SK-N-SH (cell line): Measurements from ENCODE around the gene CACFD1. TPM values are rescaled to one million over a fixed set of nuclear protein-coding genes. Genes with fewer than 3 reads are reported as not detected.
A peak's percentile ranks its signal among the peaks of the same experiment; 100 is the strongest.

Source experiments
- CTCF ChIA-PET: fragments of 300-600, 350-600 bp; formaldehyde crosslinking; extraction: SDS; loops from one replicate; lab custom pipeline; 2021; lab: Yijun Ruan, JAX
- POLR2A ChIA-PET: fragments of 350-600 bp; sonication (Branson Sonifier 250); formaldehyde crosslinking; extraction: SDS; loops from one replicate; lab custom pipeline; 2020; ENCODE audit warnings: antibody characterized with exemption, inconsistent platforms; lab: Yijun Ruan, JAX
- DNase-seq: peaks from one replicate; pipeline ENCODE4 v3.0.0; 2012
- H2AFZ ChIP-seq: fragments of 200-600 bp; sonication (generic); 2 replicates; pipeline ENCODE4 v1.8.1; 2016; ENCODE audit warnings: antibody characterized with exemption, mild to moderate bottlenecking, low read depth
- H3F3A ChIP-seq: fragments of 200-600 bp; sonication (generic); replicated peaks from 2 replicates; pipeline ENCODE3; 2016; ENCODE audit warnings: antibody characterized with exemption, mild to moderate bottlenecking; ENCODE audit not compliant: insufficient read depth
- H3K27ac ChIP-seq, 2 experiments: fragments of 200-500 bp in 1 of 2; fragments of 200-600 bp in 1 of 2; sonication (Bioruptor generic) in 1 of 2; sonication (generic), shearing (Covaris generic) in 1 of 2; 2 replicates each; pipeline versions ENCODE4 v1.5.1 to v1.6.1; 2014 to 2016; ENCODE audit warnings: low read depth in 2 of 2, inconsistent platforms in 1 of 2, low read length in 1 of 2, mild to moderate bottlenecking in 1 of 2, mixed read lengths in 1 of 2
- H3K27me3 ChIP-seq: fragments of 200-600 bp; sonication (generic), shearing (Covaris generic); 2 replicates; pipeline ENCODE4 v1.6.1; 2016; ENCODE audit warnings: mixed run types; ENCODE audit not compliant: insufficient read depth
- H3K36me3 ChIP-seq, 2 experiments: fragments of 200-500 bp in 1 of 2; fragments of 200-600 bp in 1 of 2; sonication (Bioruptor generic) in 1 of 2; sonication (generic) in 1 of 2; replicated peaks in 1 of 2; 2 replicates each; pipeline versions ENCODE3 to v1.5.1; 2014 to 2016; ENCODE audit warnings: low read length in 1 of 2, mild to moderate bottlenecking in 1 of 2; ENCODE audit not compliant: insufficient read depth in 2 of 2, control insufficient read depth in 1 of 2
- H3K4me1 ChIP-seq, 2 experiments: fragments of 200-500 bp in 1 of 2; fragments of 200-600 bp in 1 of 2; sonication (Bioruptor generic) in 1 of 2; sonication (generic), shearing (Covaris generic) in 1 of 2; 2 replicates each; pipeline versions ENCODE4 v1.5.1 to v1.6.1; 2014 to 2016; ENCODE audit warnings: low read depth in 1 of 2, low read length in 1 of 2, mixed run types in 1 of 2; ENCODE audit not compliant: insufficient read depth in 2 of 2, control insufficient read depth in 1 of 2
- H3K4me2 ChIP-seq: fragments of 200-600 bp; sonication (generic), shearing (Covaris generic); 2 replicates; pipeline ENCODE4 v1.6.1; 2017; ENCODE audit warnings: mixed run types
- H3K4me3 ChIP-seq, 2 experiments: fragments of 200-500 bp in 1 of 2; fragments of 200-600 bp in 1 of 2; sonication (Bioruptor generic) in 1 of 2; sonication (generic), shearing (Covaris generic) in 1 of 2; 2 replicates each; pipeline versions ENCODE4 v1.5.1 to v1.8.1; 2014 to 2016; ENCODE audit warnings: low read depth in 2 of 2, inconsistent platforms in 1 of 2, low read length in 1 of 2, mild to moderate bottlenecking in 1 of 2, mixed read lengths in 1 of 2, moderate library complexity in 1 of 2
- H3K79me2 ChIP-seq: fragments of 200-600 bp; sonication (generic); 2 replicates; pipeline ENCODE4 v1.8.1; 2017; ENCODE audit warnings: mild to moderate bottlenecking; ENCODE audit not compliant: insufficient read depth
- H3K9ac ChIP-seq: fragments of 200-600 bp; sonication (generic); 2 replicates; pipeline ENCODE4 v1.6.1; 2017; ENCODE audit warnings: mixed run types
- H3K9me2 ChIP-seq: fragments of 200-600 bp; sonication (generic); 2 replicates; pipeline ENCODE4 v1.6.1; 2017; ENCODE audit warnings: mixed run types
- H3K9me3 ChIP-seq: fragments of 200-600 bp; sonication (generic); 2 replicates; pipeline ENCODE4 v1.6.1; 2017; ENCODE audit warnings: mixed run types, mild to moderate bottlenecking, moderate library complexity
- H4K20me1 ChIP-seq: fragments of 200-600 bp; sonication (generic); 2 replicates; pipeline ENCODE4 v1.6.1; 2017; ENCODE audit warnings: mild to moderate bottlenecking, mixed run types; ENCODE audit not compliant: insufficient read depth
- CHD2 ChIP-seq: fragments of 150-350 bp; IDR thresholded peaks from 2 replicates; pipeline ENCODE4 v1.6.1; 2018; ENCODE audit warnings: low read length; ENCODE audit not compliant: partially characterized antibody
- EP300 ChIP-seq, 2 experiments: IDR thresholded peaks; 2 replicates each; pipeline versions ENCODE4 v1.4.0 to v1.6.1; 2012; ENCODE audit warnings: borderline replicate concordance in 1 of 2, low read depth in 1 of 2, low read length in 1 of 2
- FOXJ3 ChIP-seq: sonication (generic); formaldehyde crosslinking; IDR thresholded peaks from 2 replicates; pipeline ENCODE4 v1.5.1; 2020; ENCODE audit warnings: mild to moderate bottlenecking, missing genetic modification reagents
- GABPA ChIP-seq: IDR thresholded peaks from 2 replicates; pipeline ENCODE4 v1.4.0; 2012; ENCODE audit warnings: low read depth, mild to moderate bottlenecking
- GATA2 ChIP-seq: sonication (generic); formaldehyde crosslinking; IDR thresholded peaks from 2 replicates; pipeline ENCODE4 v1.5.0; 2020; ENCODE audit warnings: mild to moderate bottlenecking, missing genetic modification reagents
- MEF2A ChIP-seq: IDR thresholded peaks from 2 replicates; pipeline ENCODE4 v1.4.0; 2012; ENCODE audit warnings: low read depth, borderline replicate concordance
- NFIC ChIP-seq: IDR thresholded peaks from 2 replicates; pipeline ENCODE4 v1.4.0; 2012; ENCODE audit warnings: borderline replicate concordance
- PBX3 ChIP-seq: IDR thresholded peaks from 2 replicates; pipeline ENCODE4; 2012
- RAD21 ChIP-seq: IDR thresholded peaks from 2 replicates; pipeline ENCODE4 v1.6.1; 2012; ENCODE audit warnings: mild to moderate bottlenecking, low read length
- RFX5 ChIP-seq: IDR thresholded peaks from 2 replicates; pipeline ENCODE4 v1.6.1; 2012; ENCODE audit warnings: mild to moderate bottlenecking, improper control_type of control experiment, low read length
- SMC3 ChIP-seq: IDR thresholded peaks from 2 replicates; pipeline ENCODE4 v1.6.1; 2012; ENCODE audit warnings: low read depth, low read length, improper control_type of control experiment
- TAF1 ChIP-seq: IDR thresholded peaks from 2 replicates; pipeline ENCODE4 v1.6.1; 2012; ENCODE audit warnings: low read depth, mild to moderate bottlenecking, low read length, moderate library complexity, borderline replicate concordance
- TEAD4 ChIP-seq: IDR thresholded peaks from 2 replicates; pipeline ENCODE4 v1.4.0; 2012; ENCODE audit warnings: mild to moderate bottlenecking, borderline replicate concordance; ENCODE audit not compliant: insufficient read depth
- USF2 ChIP-seq: fragments of 150-350 bp; IDR thresholded peaks from 2 replicates; pipeline ENCODE4 v1.6.1; 2017; ENCODE audit warnings: antibody characterized with exemption, low read length, low read depth, borderline replicate concordance
- ZBTB33 ChIP-seq: IDR thresholded peaks from 2 replicates; pipeline ENCODE4 v1.4.0; 2012; ENCODE audit warnings: low read depth, borderline replicate concordance
- WGBS: methylation state at CpG from one replicate; pipeline ENCODE4 v1.1.6; 2017; ENCODE audit warnings: low lambda C conversion rate; 5-methylcytosine and 5-hydroxymethylcytosine counted together
- polyA plus RNA-seq, 3 experiments: library from polyadenylated mRNA; depleted of rRNA; stranded (reverse); fragments of >200 nt; gene quantifications; 2 replicates each; pipeline ENCODE4 v1.2.3, GENCODE V29; 2012

Gene CACFD1
- polyA plus RNA-seq, 1 of the 3 experiments (the other 2 are of a cell fraction), result 16.8 TPM

- TF ChIP-seq PBX3, result no peak
- TF ChIP-seq, all 33 proteins: peak for 0
These were observed 29.7 kb downstream of the CACFD1 start (continued) for GRCh38 chr9:133489253-133490190.

- H3K9me3 ChIP-seq, result no peaks in the 10 kb centered on the region
These were observed 30.5 kb downstream of the CACFD1 start for GRCh38 chr9:133490201-133490681.

GRCh38 chr9:133490865-133491655, 31.3 kb downstream of the CACFD1 start:
- Histone ChIP-seq H2AFZ (no peak overlapping the region), H3K36me3 (no peaks in the 10 kb centered on the region), H3K4me1 (peaks cover 0 to 32% of the 10 kb centered on the region in 2 experiments; a peak in 1 of 4 replicates), H3K4me3 (no peak overlapping the region), H3K27ac (no peak overlapping the region), H3F3A (no peaks in the 10 kb centered on the region), H3K79me2 (no peaks in the 10 kb centered on the region), H3K27me3 (no peaks in the 10 kb centered on the region), H3K4me2 (no peak overlapping the region), H4K20me1 (no peaks in the 10 kb centered on the region), H3K9ac (no peak overlapping the region), H3K9me3 (no peaks in the 10 kb centered on the region), H3K9me2 (no peaks in the 10 kb centered on the region)
- DNase-seq, result peak; percentile 22
- WGBS, result 88% methylated on average over 6 of the region's 12 CpGs
- ChIA-PET CTCF (interaction anchor here (0.6 to 2.2 kb wide), 4 partner anchors 85 to 469 kb away, joined by 3 to 7 read pairs (median 4); no protein-coding TSS in a partner anchor), POLR2A (no interaction called here)
- TF ChIP-seq RAD21 (no peak), USF2 (no peak), GATA2 (CRISPR knock-in tag) (no peak), NFIC (no peak), TAF1 (no peak), GABPA (no peak), ZBTB33 (no peak), RFX5 (no peak), CHD2 (no peak), SMC3 (no peak), FOXJ3 (CRISPR knock-in tag) (no peak)

More at GRCh38 chr9:133490201-133490681, 30.5 kb downstream of the CACFD1 start:
- CTCF ChIA-PET, result interaction anchor here (0.6 to 2.2 kb wide), 9 partner anchors 12 to 468 kb away, joined by 3 to 7 read pairs (median 3); partner anchors contain the start of gene SLC2A6
- Histone ChIP-seq H3K4me1 (peaks cover 0 to 36% of the 10 kb centered on the region in 2 experiments; a peak in 1 of 4 replicates), H4K20me1 (no peaks in the 10 kb centered on the region), H3K79me2 (no peaks in the 10 kb centered on the region), H3K4me2 (no peak overlapping the region), H3K9me2 (no peaks in the 10 kb centered on the region)
- 62% methylated on average over 8 of the region's 13 CpGs for WGBS
- TF ChIP-seq RAD21 (peak; percentile 52), MEF2A (no peak), SMC3 (peak; percentile 16; the same call in 1 of the 2 replicates), TEAD4 (no peak), EP300 (IDR thresholded peaks at IDR 0.05; ENCODE audit: borderline replicate concordance in 1 of 2, low read depth in 1 of 2, low read length in 1 of 2) (no peak)
- TF ChIP-seq, all 33 proteins: peak for 2
- DNase-seq, result peak; percentile 51
- Histone ChIP-seq H3K27ac (no peak overlapping the region), H3K9ac (no peak overlapping the region), H3K36me3 (no peaks in the 10 kb centered on the region), H3K4me3 (no peak overlapping the region), H3K27me3 (no peaks in the 10 kb centered on the region), H2AFZ (no peak overlapping the region), H3F3A (no peaks in the 10 kb centered on the region)
- POLR2A ChIA-PET, result no interaction called here
